GM18517 (cell line): ENCODE results near the gene ODF4.

Experiments used
- ATAC-seq: cut with Tn5 transposase; IDR thresholded peaks from one replicate; pipeline ENCODE4 v1.9.1; 2021; ENCODE audit warnings: mild to moderate bottlenecking, moderate library complexity; ENCODE audit not compliant: unreplicated experiment

Gene ODF4, protein sequence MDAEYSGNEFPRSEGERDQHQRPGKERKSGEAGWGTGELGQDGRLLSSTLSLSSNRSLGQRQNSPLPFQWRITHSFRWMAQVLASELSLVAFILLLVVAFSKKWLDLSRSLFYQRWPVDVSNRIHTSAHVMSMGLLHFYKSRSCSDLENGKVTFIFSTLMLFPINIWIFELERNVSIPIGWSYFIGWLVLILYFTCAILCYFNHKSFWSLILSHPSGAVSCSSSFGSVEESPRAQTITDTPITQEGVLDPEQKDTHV

DNA sequence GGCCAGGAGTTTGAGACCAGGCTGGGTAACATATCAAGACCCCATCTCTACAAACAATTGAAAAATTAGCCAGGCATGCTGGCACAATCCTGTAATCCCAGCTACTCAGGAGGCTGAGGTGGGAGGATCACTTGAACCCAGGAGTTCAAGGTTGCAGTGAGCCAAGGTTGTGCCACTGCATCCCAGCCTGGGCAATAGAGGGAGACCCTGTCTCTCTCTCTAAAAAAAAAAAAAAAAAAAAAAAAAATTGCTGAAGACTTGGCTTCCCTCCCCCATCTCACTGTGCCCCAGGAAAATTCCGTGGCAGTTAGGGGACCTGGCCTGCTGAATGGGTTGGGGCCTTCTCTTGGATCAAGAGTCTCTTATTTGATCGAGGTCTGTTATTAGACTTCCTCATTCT lies at the start of gene ODF4:
Gene ODF4, plus strand, starts transcription at position 301 of the 400 bp plus-strand sequence. CDS start 212 bp downstream, outside the sequence.
- ATAC-seq = no peak

- ATAC-seq = no peak
These were observed 49.6 kb upstream of the ODF4 start for GRCh38 chr17:8290043-8290442.

GRCh38 chr17:8292639-8293395 lies 46.8 kb upstream of the ODF4 start:
- no peak for ATAC-seq

DNA sequence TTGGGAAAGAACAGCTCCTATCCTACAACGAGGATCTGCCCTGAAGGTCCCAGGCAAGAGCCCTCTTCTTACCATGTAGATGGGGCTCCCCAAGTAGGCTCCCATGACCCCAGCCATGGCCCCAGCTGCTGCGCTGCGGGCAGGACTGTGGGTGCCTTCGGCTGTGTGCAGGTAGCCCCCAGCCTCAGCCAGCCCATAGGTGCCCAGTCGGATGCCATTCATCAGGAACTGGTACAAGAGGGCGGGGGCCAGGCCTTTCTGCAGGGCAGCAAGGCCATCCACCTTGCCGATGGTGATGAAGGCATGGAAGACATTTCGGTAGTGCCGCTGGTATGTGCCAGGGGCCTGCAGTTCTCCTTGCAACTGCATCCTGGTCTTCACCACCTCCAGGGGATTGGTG lies 45.3 kb upstream of the ODF4 start:
- ATAC-seq = no peak

DNA sequence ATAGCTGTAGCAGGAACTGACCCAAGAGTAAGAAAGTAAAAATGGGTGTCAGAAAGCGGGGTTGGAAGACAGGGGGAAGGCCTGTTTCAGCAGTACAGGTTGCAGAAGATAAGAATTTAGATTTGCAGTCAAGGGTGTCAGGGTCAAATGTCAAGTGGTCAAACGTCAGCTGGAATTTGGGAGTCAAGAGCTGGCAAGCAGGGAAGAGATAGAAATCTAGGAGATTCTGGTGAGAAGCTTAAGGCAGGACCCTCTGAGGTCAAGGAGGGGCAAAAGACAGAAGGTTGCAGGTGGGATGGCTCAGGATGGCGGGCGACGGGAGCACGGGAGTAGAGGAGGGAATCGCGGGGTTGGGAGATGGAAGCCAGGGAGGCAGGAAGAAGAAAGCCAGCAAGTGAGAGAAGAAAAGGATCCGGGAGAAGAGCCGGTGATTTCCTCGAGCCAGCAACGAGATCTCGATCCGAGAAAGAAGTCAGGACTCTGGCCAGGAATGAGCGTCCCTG lies 44.8 kb upstream of the ODF4 start:
- ATAC-seq = no peak

DNA sequence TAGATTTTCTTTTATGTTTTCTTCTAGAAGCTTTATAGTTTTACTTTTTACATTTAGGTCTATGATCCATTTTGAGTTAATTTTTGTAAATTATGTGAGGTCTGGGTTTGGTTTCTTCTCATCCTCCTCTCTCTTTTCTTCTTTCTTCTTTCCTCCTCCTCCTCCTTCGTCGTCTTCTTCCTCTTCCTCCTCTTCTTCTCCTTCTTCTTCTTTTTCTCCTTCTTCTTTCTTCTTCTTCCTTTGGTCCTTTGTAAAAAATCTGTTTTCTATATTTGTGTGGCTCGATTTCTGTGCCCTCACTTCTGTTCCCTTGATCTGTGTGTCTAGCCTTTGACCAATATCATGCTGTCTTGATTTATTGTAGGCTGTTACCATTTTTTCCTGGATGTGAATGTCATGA lies 39.4 kb upstream of the ODF4 start:
- no peak for ATAC-seq

- ATAC-seq = no peak
These were observed 38.9 kb upstream of the ODF4 start for GRCh38 chr17:8300627-8301242.

- ATAC-seq = no peak
These were observed 29.0 kb upstream of the ODF4 start for GRCh38 chr17:8310601-8311123.

DNA sequence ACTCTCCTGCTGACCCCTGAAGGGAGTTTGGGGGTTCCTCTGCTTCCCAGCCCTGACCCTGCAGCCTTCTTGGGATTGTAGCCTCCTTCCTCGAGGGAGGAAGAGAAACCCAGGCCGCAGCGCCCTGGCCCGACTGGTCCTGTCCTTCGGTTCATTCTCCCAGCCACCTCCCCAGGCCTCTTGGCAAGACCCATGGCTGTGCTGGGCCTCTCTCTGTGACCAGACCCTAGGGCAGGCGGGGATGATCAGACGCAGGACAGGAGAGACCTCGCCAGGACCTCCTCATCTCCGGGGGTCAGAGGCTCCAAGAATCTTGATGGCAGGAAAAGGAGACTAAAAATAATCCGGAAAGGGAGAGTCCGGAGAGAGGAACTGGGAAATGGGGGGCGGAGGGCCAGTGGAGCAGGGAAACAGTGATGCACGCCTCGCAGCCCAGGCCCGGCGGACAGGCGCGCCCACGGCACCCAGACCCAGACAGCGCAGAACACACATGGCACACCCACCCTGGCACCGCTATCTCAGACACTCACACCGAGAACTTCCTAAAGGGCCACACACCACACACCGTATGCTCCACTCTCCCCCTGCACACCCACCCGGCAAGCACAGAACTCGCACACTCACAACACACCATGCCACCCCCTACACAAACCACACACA lies 28.4 kb upstream of the ODF4 start:
- no peak for ATAC-seq

GRCh38 chr17:8312251-8312650 lies 27.4 kb upstream of the ODF4 start:
- ATAC-seq = no peak

- ATAC-seq = no peak
These were observed 26.7 kb upstream of the ODF4 start for GRCh38 chr17:8312726-8313600.

DNA sequence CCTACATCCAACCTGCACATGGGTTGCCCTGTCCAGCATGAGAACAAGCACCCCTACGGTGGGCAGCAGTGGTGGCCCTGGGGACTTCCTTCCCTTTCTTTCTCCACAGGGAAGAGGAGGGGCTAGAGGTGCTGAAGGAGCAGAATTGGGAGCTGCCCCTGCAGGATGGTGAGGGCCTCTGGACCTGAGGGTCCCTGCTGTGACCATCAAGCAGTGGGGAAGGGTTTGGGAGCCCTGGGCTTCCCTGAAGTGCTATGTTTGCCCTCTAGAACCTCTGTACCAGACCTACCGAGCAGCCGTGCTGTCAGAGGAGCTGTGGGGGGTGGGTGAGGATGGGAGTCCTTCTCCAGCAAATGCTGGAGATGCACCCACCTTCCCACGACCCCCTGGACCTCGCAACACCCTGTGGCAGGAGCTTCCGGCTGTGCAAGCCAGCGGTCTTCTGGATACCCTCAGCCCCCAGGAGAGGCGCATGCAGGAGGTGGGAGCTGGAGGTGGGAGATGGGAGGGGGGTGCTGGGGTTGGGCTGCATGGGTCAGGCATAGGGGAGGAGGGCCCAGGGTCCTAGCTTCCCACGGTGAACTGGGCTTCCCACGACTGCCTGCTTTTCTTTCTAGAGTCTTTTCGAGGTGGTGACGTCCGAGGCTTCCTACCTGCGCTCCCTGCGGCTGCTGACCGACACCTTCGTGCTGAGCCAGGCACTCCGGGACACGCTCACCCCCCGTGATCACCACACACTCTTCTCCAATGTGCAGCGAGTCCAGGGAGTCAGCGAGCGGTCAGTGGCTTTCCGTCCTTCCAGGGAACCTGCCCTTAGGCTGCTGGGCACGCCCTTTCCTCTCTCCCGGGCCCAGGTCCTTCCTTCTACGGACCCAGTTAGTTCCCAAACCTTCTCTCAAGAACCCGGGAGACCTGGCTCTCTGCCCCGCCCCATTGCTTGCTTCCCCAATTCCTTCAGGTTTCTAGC lies 24.6 kb upstream of the ODF4 start:
- no peak for ATAC-seq

DNA sequence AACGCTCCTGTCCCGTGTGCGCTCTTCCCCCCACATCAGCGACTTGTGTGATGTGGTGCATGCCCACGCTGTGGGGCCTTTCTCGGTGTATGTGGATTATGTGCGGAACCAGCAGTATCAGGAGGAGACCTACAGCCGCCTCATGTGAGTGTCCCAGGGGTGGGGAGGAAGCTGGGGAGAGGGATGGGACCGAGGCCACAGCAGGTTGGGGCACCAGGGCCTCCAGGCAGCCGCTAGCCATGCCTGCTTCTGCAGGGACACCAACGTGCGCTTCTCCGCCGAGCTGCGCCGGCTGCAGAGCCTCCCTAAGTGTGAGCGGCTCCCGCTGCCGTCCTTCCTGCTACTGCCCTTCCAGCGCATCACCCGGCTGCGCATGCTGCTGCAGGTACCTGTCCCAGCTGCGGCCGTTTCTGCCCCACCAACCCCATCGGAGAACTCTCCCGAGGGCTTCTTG lies 23.8 kb upstream of the ODF4 start:
- no peak for ATAC-seq

- ATAC-seq = no peak
These were observed 21.4 kb upstream of the ODF4 start for GRCh38 chr17:8318010-8318935.

GRCh38 chr17:8320262-8320661 lies 19.4 kb upstream of the ODF4 start:
- no peak for ATAC-seq

GRCh38 chr17:8320990-8321389 lies 18.6 kb upstream of the ODF4 start:
- no peak for ATAC-seq

GRCh38 chr17:8322061-8322460 lies 17.6 kb upstream of the ODF4 start:
- no peak for ATAC-seq

DNA sequence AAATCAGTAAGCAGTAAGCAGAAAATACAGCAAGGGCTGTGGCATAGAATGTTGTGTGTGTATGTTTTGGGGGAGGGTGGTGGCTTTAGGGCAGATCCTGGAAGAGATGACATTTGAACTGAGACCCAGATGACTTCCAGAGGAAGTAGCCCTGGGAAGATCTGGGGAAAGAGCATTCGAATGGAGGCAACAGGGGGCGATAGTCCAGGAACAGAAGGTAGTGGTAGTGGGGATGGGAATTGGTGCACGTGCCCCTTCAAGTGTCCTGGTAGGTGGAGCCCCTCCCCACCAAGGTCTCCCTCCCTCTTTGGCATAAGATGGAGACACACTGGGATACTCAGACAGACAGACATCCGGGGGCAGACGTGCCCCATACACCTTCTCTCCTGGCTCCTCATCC lies 15.5 kb upstream of the ODF4 start:
- ATAC-seq = no peak
